ENCODE data around the gene RNASEH2B.

RNASEH2B gene

GRCh38 chr13:51002736-51003135 lies 93.1 kb downstream of the RNASEH2B start:
- DNase-seq (ENCODE audit: low read depth) = no peak
- H3K4me3 ChIP-seq (replicated peaks; ENCODE audit: low read depth, low read length) = no peak overlapping the region
- no peak for TF ChIP-seq CTCF (IDR thresholded peaks at IDR 0.05; ENCODE audit: low read length, missing control alignments)

GRCh38 chr13:51003642-51004041 lies 94.1 kb downstream of the RNASEH2B start:
- DNase-seq (ENCODE audit: low read depth) = no peak
- no peak overlapping the region for H3K4me3 ChIP-seq (replicated peaks; ENCODE audit: low read depth, low read length)
- no peak for TF ChIP-seq CTCF (IDR thresholded peaks at IDR 0.05; ENCODE audit: low read length, missing control alignments)

GRCh38 chr13:51004111-51004865 lies 94.7 kb downstream of the RNASEH2B start:
- TF ChIP-seq CTCF (IDR thresholded peaks at IDR 0.05; ENCODE audit: low read length, missing control alignments) = no peak
- DNase-seq (ENCODE audit: low read depth) = no peak
- no peak overlapping the region for H3K4me3 ChIP-seq (replicated peaks; ENCODE audit: low read depth, low read length)

- DNase-seq (ENCODE audit: low read depth) = no peak
- TF ChIP-seq CTCF (IDR thresholded peaks at IDR 0.05; ENCODE audit: low read length, missing control alignments) = no peak
- H3K4me3 ChIP-seq (replicated peaks; ENCODE audit: low read depth, low read length) = no peak overlapping the region
Measured at GRCh38 chr13:51004918-51005460, 95.4 kb downstream of the RNASEH2B start.

GRCh38 chr13:51005566-51005965 lies 96.0 kb downstream of the RNASEH2B start:
- TF ChIP-seq CTCF (IDR thresholded peaks at IDR 0.05; ENCODE audit: low read length, missing control alignments) = no peak
- DNase-seq (ENCODE audit: low read depth) = no peak
- H3K4me3 ChIP-seq (replicated peaks; ENCODE audit: low read depth, low read length) = no peak overlapping the region

Data from fibroblast of pulmonary artery (primary cell).